HG03025 (cell line): Measurements from ENCODE around the gene DPP6.

Source experiments
- ATAC-seq: cut with Tn5 transposase; IDR thresholded peaks from one replicate; pipeline ENCODE4 v1.9.1; 2021; ENCODE audit warnings: mild to moderate bottlenecking, moderate library complexity; ENCODE audit not compliant: unreplicated experiment, low FRiP score

The DPP6 gene

GRCh38 chr7:154387252-154387651 lies 335.1 kb downstream of the DPP6 start:
- ATAC-seq = no peak

GRCh38 chr7:154388412-154388811 lies 336.2 kb downstream of the DPP6 start:
- ATAC-seq = no peak

GRCh38 chr7:154388999-154389398 lies 336.8 kb downstream of the DPP6 start:
- ATAC-seq = no peak

GRCh38 chr7:154390961-154391360 lies 338.8 kb downstream of the DPP6 start:
- ATAC-seq = no peak

- ATAC-seq = no peak
These were observed 342.6 kb downstream of the DPP6 start for GRCh38 chr7:154394804-154395203.

- no peak for ATAC-seq
These were observed 354.1 kb downstream of the DPP6 start for GRCh38 chr7:154406312-154406711.

- ATAC-seq = no peak
These were observed 357.6 kb downstream of the DPP6 start for GRCh38 chr7:154409703-154410311.

- no peak for ATAC-seq
These were observed 359.9 kb downstream of the DPP6 start for GRCh38 chr7:154412105-154412504.

GRCh38 chr7:154415709-154416399 lies 363.7 kb downstream of the DPP6 start:
- no peak for ATAC-seq

- ATAC-seq = no peak
These were observed 364.5 kb downstream of the DPP6 start for GRCh38 chr7:154416714-154417113.

GRCh38 chr7:154419344-154419743 lies 367.1 kb downstream of the DPP6 start:
- ATAC-seq = no peak

GRCh38 chr7:154423231-154423630 lies 371.0 kb downstream of the DPP6 start:
- ATAC-seq = no peak

GRCh38 chr7:154424350-154424749 lies 372.2 kb downstream of the DPP6 start:
- ATAC-seq = no peak

GRCh38 chr7:154425271-154425670 lies 373.1 kb downstream of the DPP6 start:
- no peak for ATAC-seq

GRCh38 chr7:154426778-154427177 lies 374.6 kb downstream of the DPP6 start:
- no peak for ATAC-seq

GRCh38 chr7:154427533-154427932 lies 375.3 kb downstream of the DPP6 start:
- ATAC-seq = no peak

- no peak for ATAC-seq
These were observed 377.6 kb downstream of the DPP6 start for GRCh38 chr7:154429666-154430404.

- ATAC-seq = no peak
These were observed 378.4 kb downstream of the DPP6 start for GRCh38 chr7:154430640-154431039.

GRCh38 chr7:154431045-154431444 lies 378.8 kb downstream of the DPP6 start:
- no peak for ATAC-seq

GRCh38 chr7:154433632-154434598 lies 381.7 kb downstream of the DPP6 start:
- ATAC-seq = no peak

- ATAC-seq = no peak
These were observed 384.4 kb downstream of the DPP6 start for GRCh38 chr7:154436560-154436959.
